ENCODE data around the gene WDR31. TPM values are rescaled to one million over a fixed set of nuclear protein-coding genes. Genes with fewer than 3 reads are reported as not detected.
A peak's percentile ranks its signal among the peaks of the same experiment; 100 is the strongest.
"Not testable (repeated sequence)": the region's sequence is repeated elsewhere in the genome, so short reads cannot be mapped to it uniquely, and the experiment has no call there.

The WDR31 gene
- 0.60 and 0.74 TPM in 2 replicates for total RNA-seq (2014; rRNA removed; shearing (Covaris generic))

- DNase-seq (ENCODE audit: low spot score), result peak; percentile 70
Observed at GRCh38 chr9:113340011-113340699, at the start of gene WDR31. Gene WDR31 (minus strand): TSS chr9:113340275. CDS start chr9:113332022, 8,253 bp downstream.

GRCh38 chr9:113389451-113389850, 49.4 kb upstream of the WDR31 start:
- no peak for DNase-seq (ENCODE audit: low spot score)

GRCh38 chr9:113388833-113389232, 48.8 kb upstream of the WDR31 start:
- no peak for DNase-seq (ENCODE audit: low spot score)

DNA sequence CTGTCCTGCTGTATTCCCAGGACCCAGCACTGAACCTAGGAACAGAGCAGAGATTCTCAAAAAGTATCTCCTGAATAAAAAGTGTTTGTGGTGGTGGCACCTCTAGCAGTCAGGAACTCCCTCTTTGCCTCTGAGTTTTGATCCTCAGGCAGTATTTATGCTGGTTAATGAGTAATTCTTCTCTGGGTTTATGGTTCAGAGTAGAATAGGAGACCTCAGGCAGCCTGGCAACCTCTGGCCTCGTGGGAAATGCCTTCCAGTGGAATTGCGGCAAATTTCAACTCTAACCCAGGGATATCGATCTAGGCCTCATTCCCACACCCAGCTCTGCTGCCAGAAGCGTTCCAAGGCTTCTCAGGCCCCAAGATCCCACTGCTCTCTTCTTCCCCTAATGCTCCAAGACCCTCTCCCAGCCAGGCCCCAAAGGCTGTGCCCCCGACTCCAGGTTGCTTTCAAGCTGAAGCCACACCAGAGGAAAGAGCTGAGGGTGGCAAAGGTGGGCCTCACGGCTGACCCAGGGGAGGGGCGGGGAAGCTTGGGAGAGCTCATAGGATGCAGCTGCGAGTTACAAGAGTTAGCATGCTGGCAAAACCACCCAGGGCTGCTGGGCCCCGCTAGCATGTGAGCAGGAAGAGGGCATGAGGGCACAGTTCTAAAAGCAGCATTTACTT, 47.6 kb upstream of the WDR31 start:
- no peak for DNase-seq (ENCODE audit: low spot score)

DNA sequence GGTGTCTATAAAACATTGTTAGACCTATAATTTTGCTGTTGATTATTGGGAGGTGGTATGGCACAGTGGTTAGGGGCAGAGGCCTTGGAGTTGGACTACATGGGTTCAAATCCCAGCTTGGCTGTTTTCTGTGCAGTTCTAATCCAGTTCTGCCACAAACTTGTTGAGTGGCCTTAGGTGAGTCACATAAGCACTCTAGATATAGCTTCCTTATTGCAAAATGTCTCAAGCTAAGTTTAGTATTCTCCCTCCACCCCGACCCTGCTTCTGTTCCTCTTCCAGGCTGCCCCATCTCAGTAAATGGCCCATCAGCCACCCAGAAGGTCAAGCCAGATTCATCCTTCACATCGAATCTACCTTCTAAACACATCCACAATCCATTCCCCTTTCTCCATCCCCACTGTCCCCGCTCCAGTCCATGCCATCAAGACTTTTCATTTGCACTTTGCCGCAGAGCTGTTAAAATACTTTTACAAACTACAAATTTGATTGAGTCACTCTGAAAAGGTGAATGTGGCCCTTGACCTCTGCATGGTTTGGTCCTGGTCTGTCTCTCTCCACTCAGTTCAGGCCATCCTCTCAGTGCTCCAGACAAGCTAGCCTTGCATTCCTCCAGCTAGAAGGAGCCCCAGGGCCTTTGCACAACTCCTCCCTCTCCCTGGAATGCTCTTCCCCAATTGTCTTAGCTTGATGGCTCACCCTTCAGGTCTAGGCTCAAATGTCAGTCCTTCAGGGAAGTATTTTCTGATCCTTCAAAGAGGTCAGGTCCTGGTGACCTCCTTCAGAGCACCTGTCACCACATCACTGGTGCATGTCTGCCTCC, 46.7 kb upstream of the WDR31 start:
- no peak for DNase-seq (ENCODE audit: low spot score)

GRCh38 chr9:113381909-113382411, 41.9 kb upstream of the WDR31 start:
- DNase-seq (ENCODE audit: low spot score), result no peak

DNA sequence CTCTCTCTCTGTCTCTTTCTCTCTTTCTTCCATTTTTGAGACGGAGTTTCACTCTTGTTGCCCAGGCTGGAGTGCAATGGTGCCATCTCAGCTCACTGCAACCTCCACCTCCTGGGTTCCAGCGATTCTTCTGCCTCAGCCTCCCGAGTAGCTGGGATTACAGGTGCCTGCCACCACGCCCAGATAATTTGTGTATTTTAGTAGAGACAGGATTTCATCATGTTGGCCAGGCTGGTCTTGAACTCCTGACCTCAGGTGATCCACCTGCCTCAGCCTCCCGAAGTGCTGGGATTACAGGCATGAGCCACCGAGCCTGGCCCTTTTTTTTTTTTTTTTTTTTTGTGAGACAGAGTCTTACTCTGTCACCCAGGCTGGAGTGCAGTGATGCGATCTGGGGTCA, 41.4 kb upstream of the WDR31 start:
- DNase-seq (ENCODE audit: low spot score), result not testable (repeated sequence)

DNA sequence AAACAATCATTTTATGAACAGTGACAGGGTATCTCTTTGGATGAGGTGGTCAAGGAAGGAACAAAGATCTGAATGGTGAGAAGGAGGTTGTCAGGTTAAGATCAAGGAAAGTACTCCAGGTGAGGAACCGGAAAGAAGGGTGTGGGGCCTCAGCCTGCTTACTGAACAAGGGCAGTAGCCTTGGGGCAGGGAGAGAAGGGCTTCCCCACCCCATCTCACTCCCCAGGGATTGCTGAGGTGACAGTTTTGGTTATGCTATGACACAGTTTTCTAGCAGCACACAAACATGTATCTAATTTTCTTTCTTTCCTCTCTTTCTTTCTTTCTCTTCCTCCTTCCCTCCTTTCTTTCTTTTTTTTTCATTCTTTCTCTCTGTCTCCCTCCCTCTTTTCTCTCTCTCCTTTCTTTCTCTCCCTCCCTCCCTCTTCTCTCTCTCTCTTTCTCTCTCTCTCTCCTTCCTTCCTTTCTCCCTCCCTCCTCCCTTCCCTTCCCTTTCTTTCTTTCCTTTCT, 40.8 kb upstream of the WDR31 start:
- no peak for DNase-seq (ENCODE audit: low spot score)

DNA sequence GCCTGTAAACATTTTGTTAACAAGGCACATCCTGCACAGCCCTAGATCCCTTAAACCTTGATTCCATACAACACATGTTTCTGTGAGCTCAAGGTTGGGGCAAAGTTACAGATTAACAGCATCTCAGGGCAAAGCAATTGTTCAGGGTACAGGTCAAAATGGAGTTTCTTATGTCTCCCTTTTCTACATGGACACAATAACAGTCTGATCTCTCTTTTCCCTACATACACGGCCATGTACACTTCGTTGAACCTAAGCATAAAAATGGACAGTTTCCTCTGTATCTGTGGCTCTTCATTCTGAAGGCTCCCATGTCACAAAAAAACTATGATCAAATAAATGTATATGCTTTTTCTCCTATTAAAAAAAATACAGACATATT, 39.7 kb upstream of the WDR31 start:
- not testable (repeated sequence) for DNase-seq (ENCODE audit: low spot score)

DNA sequence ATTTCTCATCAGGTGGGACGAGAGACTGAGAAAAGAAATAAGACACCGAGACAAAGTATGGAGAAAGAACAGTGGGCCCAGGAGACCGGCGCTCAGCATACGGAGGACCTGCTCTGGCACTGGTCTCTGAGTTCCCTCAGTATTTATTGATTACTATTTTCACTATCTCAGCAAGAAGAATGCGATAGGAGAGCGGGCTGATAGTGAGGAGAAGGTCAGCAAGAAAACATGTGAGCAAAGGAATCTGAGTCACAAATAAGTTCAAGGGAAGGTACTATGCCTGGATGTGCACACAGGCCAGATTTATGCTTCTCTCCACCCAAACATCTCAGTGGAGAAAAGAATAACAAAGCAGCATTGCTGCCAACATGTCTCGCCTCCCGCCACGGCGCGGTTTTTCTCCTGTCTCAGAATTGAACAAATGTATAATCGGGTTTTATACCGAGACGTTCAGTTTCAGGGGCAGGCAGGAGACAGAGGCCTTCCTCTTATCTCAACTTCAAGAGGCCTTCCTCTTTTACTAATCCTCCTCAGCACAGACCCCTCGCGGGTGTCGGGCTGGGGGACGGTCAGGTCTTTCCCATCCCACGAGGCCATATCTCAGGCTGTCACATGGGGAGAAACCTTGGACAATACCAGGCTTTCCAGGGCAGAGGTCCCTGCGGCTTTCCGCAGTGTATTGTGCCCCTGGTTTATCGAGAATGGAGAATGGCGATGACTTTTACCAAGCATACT, 39.2 kb upstream of the WDR31 start:
- DNase-seq (ENCODE audit: low spot score), result not testable (repeated sequence)

DNA sequence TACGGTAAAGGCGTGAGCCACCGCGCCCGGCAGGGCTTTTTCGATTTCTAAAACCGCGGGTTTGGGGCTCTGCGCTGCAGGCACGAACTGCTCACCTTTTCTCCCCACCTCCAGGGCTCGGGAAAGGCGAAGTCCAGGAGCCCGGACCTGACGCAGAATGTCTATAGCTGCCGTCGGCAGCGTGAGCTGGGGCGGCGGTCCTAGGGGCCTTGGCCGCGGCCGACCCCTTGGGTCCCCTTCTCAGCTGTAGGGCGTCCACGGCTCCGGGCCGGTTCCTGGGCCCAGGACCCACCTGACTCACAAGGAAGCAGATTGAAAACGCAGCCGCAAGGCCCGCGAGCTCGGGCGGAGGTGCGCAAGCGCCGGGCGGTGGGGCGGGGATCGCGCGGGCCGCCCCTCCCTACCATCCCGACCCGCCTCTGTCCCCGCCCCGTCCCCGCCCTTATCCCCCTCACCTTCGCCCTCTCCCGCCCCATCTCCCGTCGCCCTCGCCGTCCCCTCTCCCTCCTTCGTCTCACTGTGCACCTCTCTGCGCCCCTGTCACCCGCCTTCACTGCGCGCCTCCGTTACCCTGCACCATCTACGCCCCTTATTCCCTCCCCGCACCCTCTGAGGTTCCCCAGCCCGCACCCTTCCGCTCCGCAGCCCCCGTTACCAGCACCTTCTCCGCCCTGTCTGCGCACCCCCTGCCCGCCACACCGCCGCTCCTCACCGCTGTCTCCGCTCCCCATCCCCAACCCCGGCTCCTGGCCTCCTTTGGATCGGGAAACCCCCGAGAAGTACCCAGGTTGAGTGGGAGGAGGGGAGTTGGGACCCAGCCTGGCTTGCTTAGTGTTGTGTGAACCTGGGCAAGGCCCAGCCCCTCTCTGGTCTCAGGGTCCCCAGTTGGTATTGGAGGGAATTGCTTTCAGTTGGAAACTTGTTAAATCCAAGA, 36.8 kb upstream of the WDR31 start, which contains the start of gene HDHD3:
HDHD3 (minus strand) TSS at position 353 of the 934 bp plus-strand sequence. CDS start 2,632 bp downstream, outside the sequence.
- peak; percentile 62 for DNase-seq (ENCODE audit: low spot score)

GRCh38 chr9:113375057-113376023, 35.3 kb upstream of the WDR31 start:
- no peak for DNase-seq (ENCODE audit: low spot score)

DNA sequence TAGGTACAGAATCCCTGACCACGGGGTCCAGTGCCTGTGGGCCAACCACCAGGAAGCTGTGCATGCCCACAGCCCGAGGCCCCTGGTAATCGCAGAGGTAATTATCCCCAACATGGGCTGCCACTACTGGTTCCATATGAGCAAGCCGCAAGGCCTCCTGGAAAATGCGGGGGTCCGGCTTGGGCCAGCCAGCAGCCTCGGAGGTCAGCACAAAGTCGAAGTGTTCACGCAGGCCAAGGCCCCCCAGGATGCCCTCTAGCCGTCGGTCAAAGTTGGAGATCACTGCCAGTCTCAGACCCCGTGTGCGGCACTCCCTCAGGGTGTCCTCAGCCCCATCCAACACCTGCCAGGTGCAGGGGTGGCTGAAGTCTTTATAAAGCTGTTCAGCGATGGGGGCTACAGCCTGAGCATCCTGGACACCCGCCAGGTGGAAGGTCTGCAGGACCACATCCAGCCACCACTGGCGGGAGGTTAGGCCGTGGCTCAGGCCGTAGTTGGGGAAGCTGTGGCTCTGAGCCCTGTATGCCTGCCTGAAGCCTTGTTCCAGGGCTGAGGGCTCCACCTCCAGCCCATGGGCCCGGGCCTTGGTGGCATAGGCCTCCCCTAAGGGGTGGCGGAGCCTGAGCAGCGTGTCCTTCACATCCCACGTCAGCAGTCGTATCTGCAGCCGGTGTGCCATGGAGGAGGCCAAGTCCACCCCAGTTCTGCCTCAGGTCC, 33.8 kb upstream of the WDR31 start:
- no peak for DNase-seq (ENCODE audit: low spot score)

- no peak for DNase-seq (ENCODE audit: low spot score)
Observed at GRCh38 chr9:113373256-113373655, 33.2 kb upstream of the WDR31 start.

- DNase-seq (ENCODE audit: low spot score), result no peak
Observed at GRCh38 chr9:113372059-113372458, 32.0 kb upstream of the WDR31 start.

DNA sequence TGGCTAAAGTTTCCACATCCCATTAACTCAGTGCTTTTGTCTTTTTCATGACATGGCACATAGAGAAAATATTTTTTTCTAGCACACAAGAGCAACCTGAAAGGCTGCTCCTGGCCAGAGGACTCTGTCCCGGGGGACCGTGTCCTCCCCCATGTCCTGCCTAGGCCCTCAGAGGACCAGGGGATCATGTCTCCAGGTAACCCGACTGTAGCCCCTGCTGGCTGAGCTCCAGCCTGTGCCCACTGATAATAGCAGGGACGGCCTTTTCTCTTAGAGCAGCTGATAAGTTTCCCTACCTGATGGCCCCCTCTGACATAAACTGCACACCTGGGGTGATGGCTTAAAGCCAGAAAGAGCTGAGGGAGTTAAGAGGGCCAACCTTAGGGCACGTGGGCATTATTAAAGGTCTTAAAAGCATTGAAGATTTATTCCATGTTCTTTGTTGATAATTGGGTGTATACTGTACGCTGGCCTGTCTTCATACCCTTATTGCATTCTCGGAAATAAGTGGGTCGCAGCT, 30.8 kb upstream of the WDR31 start:
- DNase-seq (ENCODE audit: low spot score), result no peak

- no peak for DNase-seq (ENCODE audit: low spot score)
Observed at GRCh38 chr9:113369855-113370140, 29.7 kb upstream of the WDR31 start.
